Natural killer cell treated with Interleukin-12 subunit alpha and Interleukin-12 subunit beta and Interleukin-15 and Interleukin-18, amount 100 ng/mL, for 72 hours (primary cell): ENCODE measurements around the gene MLN. TPM values are rescaled to one million over a fixed set of nuclear protein-coding genes. Genes with fewer than 3 reads are reported as not detected.
A peak's percentile ranks its signal among the peaks of the same experiment; 100 is the strongest.

Experiments
- ATAC-seq, 2 donors: fragments of 150-1000 bp; cut with Tn5 transposase in 1 of 2; sonication (Bioruptor Pico), chemical (Tn5 transposase) in 1 of 2; 2 replicates each; pipeline ENCODE4 v1.10.0; 2021
- DNase-seq: peaks from one replicate; pipeline ENCODE4 v3.0.0; 2022; ENCODE audit warnings: low spot score
- H3K27ac Mint-ChIP-seq, 2 donors: 1 replicate in 1 of 2; 2 replicates in 1 of 2; pipeline ENCODE4 v1.8.0; 2022; ENCODE audit warnings: mixed read lengths in 2 of 2, mild to moderate bottlenecking in 1 of 2, moderate library complexity in 1 of 2
- H3K27me3 Mint-ChIP-seq, 2 donors: 1 replicate in 1 of 2; 2 replicates in 1 of 2; pipeline ENCODE4 v1.8.0; 2022; ENCODE audit warnings: mixed read lengths in 2 of 2
- H3K36me3 Mint-ChIP-seq: one replicate; pipeline ENCODE4 v1.8.0; 2022; ENCODE audit warnings: mixed read lengths
- H3K4me1 Mint-ChIP-seq, 2 donors: 1 replicate in 1 of 2; 2 replicates in 1 of 2; pipeline ENCODE4 v1.8.0; 2022; ENCODE audit warnings: low read depth in 2 of 2, mixed read lengths in 2 of 2, mild to moderate bottlenecking in 1 of 2
- H3K4me3 Mint-ChIP-seq: one replicate; pipeline ENCODE4 v1.8.0; 2022; ENCODE audit warnings: mixed read lengths
- H3K9me3 Mint-ChIP-seq: 2 replicates; pipeline ENCODE4 v1.8.0; 2022; ENCODE audit warnings: mixed read lengths
- total RNA-seq, 2 donors: library from RNA; stranded (reverse); gene quantifications; one replicate each; pipeline ENCODE4 v1.2.3, GENCODE V29; 2022

MLN gene
- total RNA-seq, 2 donors from 2014 or later = not detected

DNA sequence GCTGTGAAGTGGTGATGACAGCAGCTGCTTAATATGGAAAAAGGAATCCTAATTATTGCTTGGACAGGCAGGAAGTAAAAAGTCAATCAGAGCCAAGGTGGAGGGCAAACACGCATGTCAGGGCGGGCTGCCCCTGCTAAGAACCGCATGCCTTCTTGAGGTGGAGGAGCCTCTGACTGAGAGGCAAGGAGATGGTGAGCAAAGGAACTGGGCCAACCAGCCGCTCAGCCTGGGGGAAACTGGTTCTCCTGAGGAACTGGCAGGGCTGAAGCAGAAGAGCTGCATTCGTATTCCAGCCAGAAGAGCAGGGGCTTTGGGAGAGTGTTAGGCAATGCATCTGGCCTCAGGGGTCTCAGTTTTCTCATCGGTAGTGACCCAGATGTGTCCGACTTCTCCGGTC lies 13.1 kb upstream of the MLN start:
- H3K27me3 Mint-ChIP-seq = peaks cover 28 to 40% of the 10 kb centered on the region in 2 donors
- ATAC-seq = no peak
- H3K4me3 Mint-ChIP-seq = no peak overlapping the region
- peaks cover 0 to 9% of the 10 kb centered on the region in 2 donors for H3K4me1 Mint-ChIP-seq
- no peaks in the 10 kb centered on the region for H3K36me3 Mint-ChIP-seq
- no peak overlapping the region for H3K27ac Mint-ChIP-seq
- no peak for DNase-seq
- H3K9me3 Mint-ChIP-seq = no peaks in the 10 kb centered on the region

DNA sequence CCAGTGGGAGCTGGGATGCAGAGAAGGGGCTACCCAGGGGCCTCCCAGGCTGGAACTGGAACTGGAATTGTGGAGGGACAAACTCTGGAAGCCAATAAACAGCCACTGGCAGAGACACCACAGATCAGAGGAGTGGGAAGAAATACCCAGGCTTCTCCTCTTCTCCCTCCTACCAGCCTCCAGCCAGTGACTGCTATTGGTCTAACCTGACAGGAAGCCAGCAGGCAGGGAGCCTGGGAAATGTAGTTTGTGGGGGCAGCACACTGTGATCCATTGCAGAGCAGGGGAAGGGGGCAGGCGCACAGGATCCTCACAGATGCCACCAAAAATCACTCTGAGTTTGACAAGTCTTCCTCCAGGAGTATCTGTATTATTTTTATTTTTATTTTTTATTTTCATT lies 12.1 kb upstream of the MLN start:
- H3K4me3 Mint-ChIP-seq = no peak overlapping the region
- DNase-seq (no peak), ATAC-seq (no peak)
- peaks cover 39 to 47% of the 10 kb centered on the region in 2 donors for H3K27me3 Mint-ChIP-seq
- H3K27ac Mint-ChIP-seq = no peak overlapping the region
- H3K4me1 Mint-ChIP-seq = peaks cover 0 to 10% of the 10 kb centered on the region in 2 donors
- no peaks in the 10 kb centered on the region for H3K36me3 Mint-ChIP-seq
- no peaks in the 10 kb centered on the region for H3K9me3 Mint-ChIP-seq

DNA sequence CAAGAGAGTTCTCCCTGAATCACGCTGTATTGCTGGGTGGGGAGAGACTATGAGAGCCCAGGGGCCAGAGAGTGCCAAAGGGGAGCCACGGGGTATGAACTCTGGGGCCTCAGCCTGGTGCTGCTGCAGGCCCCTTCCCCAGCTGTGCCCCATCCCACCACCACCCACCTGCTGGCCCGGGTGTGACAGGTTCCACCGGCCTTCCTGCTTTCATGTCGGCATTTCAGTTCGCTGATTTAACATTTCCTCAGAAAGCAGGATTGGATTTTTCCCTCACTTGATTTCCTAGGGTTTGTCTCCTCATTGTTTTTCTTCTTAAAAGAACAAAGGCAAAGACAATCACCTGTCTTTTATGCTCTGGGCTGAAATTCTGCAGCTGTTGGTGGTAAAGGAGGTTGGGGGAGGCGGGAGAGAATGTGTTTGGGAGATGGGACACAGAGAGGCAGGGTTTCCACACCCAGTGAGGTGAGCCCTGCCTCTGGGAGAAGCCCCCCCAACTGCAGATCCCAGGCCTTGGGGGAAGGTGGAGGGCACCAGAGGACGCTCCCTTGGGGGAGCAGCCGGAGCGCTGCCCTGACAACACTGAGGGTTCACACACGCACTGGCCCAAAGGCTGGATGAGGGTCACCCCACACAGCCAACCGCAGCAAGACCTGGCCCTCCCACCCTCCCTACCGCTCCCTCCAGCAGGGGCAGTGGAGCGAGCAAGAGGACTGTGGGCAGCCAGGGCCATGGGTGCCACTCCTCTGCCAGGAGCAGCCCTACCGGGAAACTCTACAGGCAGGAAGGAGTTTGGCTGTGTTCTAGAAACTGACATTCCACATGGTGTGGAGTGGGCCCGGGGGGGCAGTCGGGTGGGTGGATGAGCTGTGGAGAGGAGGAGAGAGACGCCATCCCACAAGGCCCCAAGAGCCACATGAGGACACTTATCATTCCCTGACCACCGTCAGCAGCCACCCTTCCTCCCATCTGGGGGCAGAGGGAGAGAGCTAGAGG lies 10.5 kb upstream of the MLN start:
- ATAC-seq = no peak
- Mint-ChIP-seq H3K4me1 (peaks cover 1 to 13% of the 10 kb centered on the region in 2 donors), H3K4me3 (no peak overlapping the region), H3K27me3 (peaks cover 48 to 49% of the 10 kb centered on the region in 2 donors), H3K36me3 (no peaks in the 10 kb centered on the region), H3K9me3 (no peaks in the 10 kb centered on the region), H3K27ac (no peak overlapping the region)
- DNase-seq = no peak

DNA sequence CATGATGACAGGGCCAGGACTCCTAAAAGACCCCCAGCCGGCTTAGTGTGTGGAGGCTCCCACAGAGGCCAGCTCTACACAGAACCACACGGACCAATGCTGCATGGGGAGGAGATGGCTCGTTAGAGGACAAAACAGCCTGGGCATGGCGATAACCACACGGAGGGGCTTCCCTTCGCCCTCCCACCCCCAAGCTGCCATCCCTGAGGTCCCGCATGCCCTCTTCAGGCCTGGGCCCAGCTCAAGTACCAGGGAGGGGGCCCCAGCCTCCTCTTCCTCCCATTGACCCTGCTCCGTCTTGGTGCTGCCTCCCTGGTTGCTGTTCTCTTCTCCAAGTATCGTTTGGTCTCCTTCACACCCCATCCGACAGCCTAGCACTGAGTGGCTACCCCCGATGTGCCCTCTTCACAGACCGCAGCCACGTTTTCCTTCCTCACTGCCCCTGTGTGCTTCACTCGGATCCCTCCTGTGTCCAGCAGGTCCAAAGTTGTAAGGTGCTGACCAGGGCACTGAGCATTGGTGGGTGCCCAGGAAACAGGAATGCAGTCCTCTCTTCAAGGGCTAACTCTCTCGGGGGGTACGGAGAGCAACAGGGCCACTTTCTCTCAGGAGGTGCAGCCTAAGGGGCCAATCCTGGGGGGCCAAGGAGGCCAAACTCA lies 9.6 kb upstream of the MLN start:
- no peak overlapping the region for H3K27ac Mint-ChIP-seq
- H3K27me3 Mint-ChIP-seq = peaks cover 45 to 57% of the 10 kb centered on the region in 2 donors
- no peak for ATAC-seq
- no peaks in the 10 kb centered on the region for H3K36me3 Mint-ChIP-seq
- DNase-seq = no peak
- peaks cover 11 to 14% of the 10 kb centered on the region in 2 donors for H3K4me1 Mint-ChIP-seq
- H3K9me3 Mint-ChIP-seq = no peaks in the 10 kb centered on the region
- no peak overlapping the region for H3K4me3 Mint-ChIP-seq

DNA sequence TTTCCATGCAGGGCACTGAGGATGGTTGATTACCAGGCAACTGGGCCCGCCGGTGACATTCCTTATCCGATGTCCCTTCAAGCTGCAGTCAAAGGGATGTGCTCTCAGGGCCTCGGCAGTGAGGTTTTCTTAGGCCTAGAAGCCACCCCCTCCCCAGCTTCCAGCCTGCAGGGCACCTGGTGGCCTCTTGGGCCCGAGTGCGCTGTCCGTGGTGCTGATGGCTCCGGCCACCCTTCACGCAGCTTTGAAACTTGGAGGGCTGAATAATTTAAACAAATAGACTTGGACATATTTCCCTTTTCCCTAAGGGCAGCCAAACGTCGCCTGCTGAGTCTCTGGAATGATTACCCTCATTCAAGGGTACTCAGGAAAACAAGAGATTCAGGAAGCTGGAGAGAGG lies 8.9 kb upstream of the MLN start:
- ATAC-seq (no peak), DNase-seq (no peak)

DNA sequence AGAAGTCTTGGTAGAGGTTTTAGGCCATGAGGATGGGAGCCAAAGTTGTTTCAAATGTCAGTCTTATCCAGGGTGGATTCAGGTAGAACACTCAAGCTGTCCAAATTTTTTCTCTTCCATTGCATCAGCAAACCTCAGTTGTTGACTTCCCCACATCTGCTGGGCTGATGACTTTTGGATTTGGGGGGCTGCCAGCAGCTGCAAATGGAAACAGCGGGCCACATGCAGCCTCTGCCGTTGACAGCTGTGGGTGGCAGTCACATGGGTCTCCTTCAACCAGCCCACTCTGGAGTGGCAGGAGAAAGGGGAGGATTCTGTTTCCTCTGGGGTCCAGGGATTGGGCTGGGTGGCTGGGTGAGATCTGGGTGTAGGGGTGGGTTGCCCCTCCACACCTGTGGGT lies 5.8 kb upstream of the MLN start:
- Mint-ChIP-seq H3K9me3 (no peaks in the 10 kb centered on the region), H3K27me3 (peaks cover 48 to 55% of the 10 kb centered on the region in 2 donors), H3K27ac (no peak overlapping the region), H3K36me3 (no peaks in the 10 kb centered on the region), H3K4me3 (no peak overlapping the region), H3K4me1 (peaks cover 23 to 32% of the 10 kb centered on the region in 2 donors)
- DNase-seq = no peak
- no peak for ATAC-seq

More for the DNA sequence above, 8.9 kb upstream of the MLN start:
- no peak overlapping the region for H3K4me3 Mint-ChIP-seq
- H3K27ac Mint-ChIP-seq = no peak overlapping the region
- H3K36me3 Mint-ChIP-seq = no peaks in the 10 kb centered on the region
- no peaks in the 10 kb centered on the region for H3K9me3 Mint-ChIP-seq
- peaks cover 18 to 20% of the 10 kb centered on the region in 2 donors for H3K4me1 Mint-ChIP-seq
- peaks cover 52 to 64% of the 10 kb centered on the region in 2 donors for H3K27me3 Mint-ChIP-seq

DNA sequence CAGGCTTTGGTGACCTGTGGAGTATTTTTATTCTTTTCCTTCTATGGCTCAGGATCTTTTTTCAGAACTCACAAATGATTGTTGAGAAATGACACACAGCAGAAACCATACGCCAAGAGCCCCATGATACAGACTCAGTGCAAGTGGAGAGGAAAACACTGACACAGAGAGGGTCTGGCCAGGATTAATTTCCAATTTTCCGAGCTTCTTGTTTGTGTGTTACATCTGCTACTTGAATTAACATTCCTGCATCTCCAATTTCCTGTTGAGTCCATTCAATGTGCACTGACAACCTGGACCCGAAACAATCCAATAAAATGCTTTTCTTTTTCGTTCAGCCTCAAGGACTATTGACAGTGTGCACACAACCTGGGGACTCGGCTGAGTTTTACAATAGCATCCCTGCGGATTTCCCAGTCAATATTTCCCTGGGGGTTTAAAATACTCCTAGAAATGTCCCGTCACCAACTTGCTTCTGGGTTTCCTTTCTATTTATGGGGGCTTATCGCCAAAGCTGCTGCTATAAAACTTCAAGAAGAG lies 4.9 kb upstream of the MLN start:
- no peaks in the 10 kb centered on the region for H3K36me3 Mint-ChIP-seq
- H3K9me3 Mint-ChIP-seq = no peaks in the 10 kb centered on the region
- no peak overlapping the region for H3K27ac Mint-ChIP-seq
- DNase-seq (no peak), ATAC-seq (no peak)
- no peak overlapping the region for H3K4me3 Mint-ChIP-seq
- H3K27me3 Mint-ChIP-seq = peaks cover 49 to 55% of the 10 kb centered on the region in 2 donors
- H3K4me1 Mint-ChIP-seq = peaks cover 23 to 32% of the 10 kb centered on the region in 2 donors

DNA sequence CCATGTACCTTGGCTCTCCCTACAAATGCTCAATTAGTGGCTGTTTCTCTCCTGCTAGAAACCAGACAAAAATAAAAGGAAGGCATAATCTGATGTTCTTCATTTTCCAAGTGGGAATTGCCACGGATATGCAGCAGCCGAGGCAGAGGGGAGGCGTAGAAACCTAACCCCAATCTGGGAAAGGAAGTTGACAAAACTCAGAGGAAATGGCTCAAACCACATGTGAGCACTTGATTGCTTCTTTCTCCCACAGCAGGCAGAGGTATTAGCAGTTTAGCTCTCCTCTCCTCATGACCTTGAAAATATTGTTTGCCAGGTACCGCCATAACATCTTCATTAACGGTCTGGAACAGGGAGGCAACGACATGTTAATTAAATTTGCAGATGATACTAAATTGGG lies 3.8 kb upstream of the MLN start:
- Mint-ChIP-seq H3K4me1 (peaks cover 23 to 29% of the 10 kb centered on the region in 2 donors), H3K27me3 (peaks cover 43 to 53% of the 10 kb centered on the region in 2 donors), H3K9me3 (no peaks in the 10 kb centered on the region), H3K4me3 (peak overlapping the region; percentile 64), H3K27ac (peak overlapping the region; percentile 1 to 5), H3K36me3 (no peaks in the 10 kb centered on the region)
- DNase-seq (no peak), ATAC-seq (no peak)

DNA sequence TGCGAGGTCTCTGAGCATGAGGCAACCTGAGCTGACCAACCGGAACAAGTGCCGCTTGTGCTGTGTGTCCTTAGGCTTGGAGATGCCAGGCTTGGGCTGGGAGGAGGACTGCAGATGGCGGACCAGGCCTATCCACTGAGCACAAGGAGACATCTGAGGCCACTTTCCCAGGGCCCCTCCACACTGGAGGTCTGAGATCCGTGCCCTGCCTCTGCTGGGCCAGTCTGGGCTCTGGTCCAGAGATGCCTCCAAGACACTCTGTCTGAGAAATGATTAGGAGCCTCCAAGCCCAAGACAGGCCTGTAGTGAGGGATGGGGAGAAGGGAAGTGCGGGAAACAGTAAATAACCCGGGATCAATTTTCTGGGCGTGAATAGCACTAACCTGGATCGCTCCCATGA lies 3.0 kb upstream of the MLN start:
- Mint-ChIP-seq H3K27ac (no peak overlapping the region), H3K4me1 (peaks cover 23 to 29% of the 10 kb centered on the region in 2 donors), H3K36me3 (no peaks in the 10 kb centered on the region), H3K27me3 (peaks cover 40 to 45% of the 10 kb centered on the region in 2 donors), H3K9me3 (no peaks in the 10 kb centered on the region), H3K4me3 (no peak overlapping the region)
- ATAC-seq (peak in 1 of 2 donors; percentile 24), DNase-seq (no peak)

DNA sequence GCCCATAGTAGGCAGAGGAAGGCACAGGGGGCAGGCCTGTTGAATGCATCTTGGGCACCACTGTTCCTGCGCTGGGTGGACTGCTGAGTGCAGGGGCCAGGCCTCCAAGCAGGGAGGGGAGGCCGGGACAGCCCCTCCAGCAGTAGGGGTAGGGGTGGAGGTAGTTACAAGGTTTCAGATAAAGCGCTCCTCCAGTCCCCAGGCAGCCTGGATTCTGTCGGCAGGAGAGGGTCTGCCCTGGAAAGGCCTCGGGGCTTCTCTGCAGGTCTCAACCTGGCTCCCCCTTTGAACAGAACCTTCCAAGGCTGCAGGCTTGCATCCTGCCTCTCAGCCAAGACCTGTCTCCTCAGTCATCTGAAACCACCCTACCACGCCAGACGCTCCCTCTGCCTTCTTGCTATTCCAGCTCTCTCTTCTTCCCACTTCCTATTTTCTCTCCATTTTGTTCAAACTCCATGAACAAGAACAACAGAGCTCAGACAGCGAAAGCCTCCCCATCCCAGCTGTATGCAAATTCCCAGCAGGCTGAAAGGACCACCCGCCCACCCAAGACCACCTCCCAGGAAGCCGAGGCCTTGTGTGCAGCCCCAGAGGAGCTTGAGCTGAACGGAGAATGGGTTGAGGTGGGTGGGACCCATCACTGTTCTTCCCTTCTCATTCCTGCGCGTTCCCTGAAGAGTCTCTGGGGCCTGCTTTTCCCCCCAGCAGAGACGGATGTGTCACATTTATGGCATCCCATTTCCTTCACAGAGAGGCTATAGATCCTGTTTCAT lies 1.4 kb downstream of the MLN start:
- Mint-ChIP-seq H3K27ac (no peak overlapping the region), H3K27me3 (peaks cover 36 to 39% of the 10 kb centered on the region in 2 donors), H3K4me1 (peaks cover 3 to 8% of the 10 kb centered on the region in 2 donors), H3K4me3 (no peak overlapping the region), H3K9me3 (no peaks in the 10 kb centered on the region), H3K36me3 (no peaks in the 10 kb centered on the region)
- ATAC-seq (no peak), DNase-seq (no peak)

DNA sequence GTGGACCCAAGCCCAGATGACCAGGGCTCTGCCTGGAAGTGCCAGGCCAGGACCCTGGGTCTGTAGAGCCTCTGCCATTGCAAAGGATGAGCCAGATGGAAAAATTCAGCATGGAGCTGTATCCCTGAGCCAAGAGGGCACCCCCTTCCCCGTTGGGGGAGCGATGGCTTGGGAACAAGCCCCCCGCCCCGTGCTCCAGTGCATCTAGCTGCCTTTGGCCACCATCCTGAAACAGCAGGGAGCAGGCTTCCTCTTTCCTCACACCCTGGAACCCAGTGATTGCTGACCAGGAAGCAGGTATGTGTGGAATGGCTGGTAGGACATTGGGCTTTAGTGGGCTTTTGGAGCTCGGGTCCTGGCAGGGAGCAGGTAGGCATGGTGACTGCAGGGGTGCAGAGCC lies 2.2 kb downstream of the MLN start:
- Mint-ChIP-seq H3K27ac (no peak overlapping the region), H3K36me3 (no peaks in the 10 kb centered on the region), H3K27me3 (peaks cover 38 to 42% of the 10 kb centered on the region in 2 donors), H3K4me3 (no peak overlapping the region), H3K4me1 (peaks cover 0 to under 1% of the 10 kb centered on the region in 2 donors), H3K9me3 (no peaks in the 10 kb centered on the region)
- DNase-seq = no peak
- ATAC-seq = no peak

DNA sequence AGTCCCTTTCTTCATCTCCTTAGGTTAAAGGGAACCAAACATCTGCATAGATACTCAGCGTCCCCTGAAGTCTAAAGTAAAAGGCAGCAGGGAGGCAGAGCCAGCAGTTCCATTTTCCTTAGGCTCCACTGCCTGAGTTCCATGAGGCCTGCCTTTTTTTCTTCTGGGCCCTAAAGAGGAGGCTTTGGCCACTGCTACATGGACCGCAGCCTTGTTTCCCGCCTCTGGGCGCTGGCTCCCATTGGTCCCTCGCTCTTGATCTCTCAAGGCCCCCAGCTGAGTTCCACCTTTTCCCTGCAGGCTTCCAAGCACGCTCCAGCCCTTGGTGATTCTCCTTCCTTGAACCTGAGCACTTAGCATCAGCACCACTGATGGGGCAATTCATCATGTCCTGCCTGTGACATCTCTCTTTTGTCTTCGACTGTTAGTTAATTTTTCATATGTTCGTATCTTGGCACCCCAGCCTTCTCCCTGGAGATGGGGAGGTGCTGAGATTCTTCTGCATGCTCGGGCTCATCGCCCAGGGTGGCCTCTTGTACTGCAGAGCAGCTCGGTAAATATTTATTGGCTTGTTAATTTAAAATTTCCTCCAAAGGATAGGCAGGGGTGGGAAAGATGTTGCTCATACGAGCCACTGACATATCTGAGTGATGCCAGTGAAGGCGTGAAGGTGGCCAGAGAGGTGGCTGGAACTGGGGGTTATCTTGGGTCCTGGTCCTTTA lies 3.4 kb downstream of the MLN start:
- Mint-ChIP-seq H3K27ac (no peak overlapping the region), H3K4me1 (no peaks in the 10 kb centered on the region), H3K27me3 (peaks cover 39 to 42% of the 10 kb centered on the region in 2 donors), H3K9me3 (no peaks in the 10 kb centered on the region), H3K4me3 (no peak overlapping the region), H3K36me3 (no peaks in the 10 kb centered on the region)
- no peak for ATAC-seq
- DNase-seq = no peak
